GM21367 (cell line): ENCODE measurements around the gene TLR10.
"Not testable (repeated sequence)": the region's sequence is repeated elsewhere in the genome, so short reads cannot be mapped to it uniquely, and the experiment has no call there.

Experiments
- ATAC-seq: cut with Tn5 transposase; IDR thresholded peaks from one replicate; pipeline ENCODE4 v1.9.1; 2021; ENCODE audit not compliant: unreplicated experiment

TLR10 gene

GRCh38 chr4:38782452-38783108 lies at the start of gene TLR10:
Gene TLR10 (minus strand): TSS chr4:38782990. CDS start chr4:38775590, 7,400 bp downstream.
- ATAC-seq, result peak; percentile 58

GRCh38 chr4:38832206-38832605 lies 49.4 kb upstream of the TLR10 start:
- ATAC-seq, result no peak

GRCh38 chr4:38831653-38832052 lies 48.9 kb upstream of the TLR10 start:
- ATAC-seq, result no peak

- ATAC-seq, result no peak
These were observed 46.4 kb upstream of the TLR10 start for GRCh38 chr4:38829237-38829636.

GRCh38 chr4:38823766-38824165 lies 41.0 kb upstream of the TLR10 start:
- ATAC-seq, result no peak

- ATAC-seq, result no peak
These were observed 40.0 kb upstream of the TLR10 start for GRCh38 chr4:38822748-38823303.

- ATAC-seq, result no peak
These were observed 38.9 kb upstream of the TLR10 start for GRCh38 chr4:38821739-38822138.

- ATAC-seq, result peak; percentile 54
These were observed 37.7 kb upstream of the TLR10 start for GRCh38 chr4:38820329-38821061.

- ATAC-seq, result no peak
These were observed 36.8 kb upstream of the TLR10 start for GRCh38 chr4:38819569-38819968.

GRCh38 chr4:38818441-38818976 lies 35.7 kb upstream of the TLR10 start:
- no peak for ATAC-seq

GRCh38 chr4:38815885-38816782 lies 33.3 kb upstream of the TLR10 start:
- ATAC-seq, result no peak

- no peak for ATAC-seq
These were observed 31.6 kb upstream of the TLR10 start for GRCh38 chr4:38814386-38814785.

- no peak for ATAC-seq
These were observed 28.5 kb upstream of the TLR10 start for GRCh38 chr4:38811297-38811696.

GRCh38 chr4:38807462-38807861 lies 24.7 kb upstream of the TLR10 start:
- ATAC-seq, result not testable (repeated sequence)

- ATAC-seq, result not testable (repeated sequence)
These were observed 23.5 kb upstream of the TLR10 start for GRCh38 chr4:38806251-38806650.

GRCh38 chr4:38805530-38806145 lies 22.8 kb upstream of the TLR10 start:
- peak; percentile 75 for ATAC-seq

GRCh38 chr4:38804654-38805295 lies 22.0 kb upstream of the TLR10 start, which contains the start of gene TLR1:
Gene TLR1 (minus strand): TSS chr4:38804791. CDS start chr4:38798831, 5,960 bp downstream.
- no peak for ATAC-seq

- peak; percentile 43 for ATAC-seq
These were observed 21.3 kb upstream of the TLR10 start for GRCh38 chr4:38803833-38804653.
